ENCODE measurements around the gene KSR1. TPM values are rescaled to one million over a fixed set of nuclear protein-coding genes. Genes with fewer than 3 reads are reported as not detected.

KSR1 gene
- total and polyA plus RNA-seq, 9 of the 15 experiments (the other 6 are each of a cell fraction or from before 2014, with no cell fraction given), result 1.4 to 51.7 (median 18.4) TPM

DNA sequence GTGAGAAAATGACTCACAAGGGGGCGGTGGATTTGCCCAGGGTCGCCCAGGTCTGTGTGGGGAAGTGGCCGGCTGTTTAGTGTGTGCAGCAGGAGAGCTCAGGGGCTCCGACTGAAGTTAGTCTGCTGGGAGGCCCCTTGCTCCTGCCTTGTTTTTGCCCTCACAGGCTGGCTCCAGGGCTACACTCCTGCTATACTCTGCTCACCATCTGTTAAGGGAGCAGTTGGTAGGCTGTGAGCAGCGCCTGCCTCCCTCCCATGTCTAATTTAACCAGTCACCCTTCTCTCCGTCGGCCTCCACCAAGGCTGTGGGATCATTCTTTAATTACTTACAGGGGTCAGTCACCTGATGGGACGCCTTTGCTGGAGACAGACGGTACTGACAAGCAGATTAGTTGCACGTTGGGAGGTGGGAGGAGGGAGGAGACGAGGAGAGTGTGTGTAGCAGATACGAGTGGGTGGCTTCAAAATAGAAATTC is 35.5 kb downstream of the KSR1 start (continued):
- TF ChIP-seq, protein P1, sequence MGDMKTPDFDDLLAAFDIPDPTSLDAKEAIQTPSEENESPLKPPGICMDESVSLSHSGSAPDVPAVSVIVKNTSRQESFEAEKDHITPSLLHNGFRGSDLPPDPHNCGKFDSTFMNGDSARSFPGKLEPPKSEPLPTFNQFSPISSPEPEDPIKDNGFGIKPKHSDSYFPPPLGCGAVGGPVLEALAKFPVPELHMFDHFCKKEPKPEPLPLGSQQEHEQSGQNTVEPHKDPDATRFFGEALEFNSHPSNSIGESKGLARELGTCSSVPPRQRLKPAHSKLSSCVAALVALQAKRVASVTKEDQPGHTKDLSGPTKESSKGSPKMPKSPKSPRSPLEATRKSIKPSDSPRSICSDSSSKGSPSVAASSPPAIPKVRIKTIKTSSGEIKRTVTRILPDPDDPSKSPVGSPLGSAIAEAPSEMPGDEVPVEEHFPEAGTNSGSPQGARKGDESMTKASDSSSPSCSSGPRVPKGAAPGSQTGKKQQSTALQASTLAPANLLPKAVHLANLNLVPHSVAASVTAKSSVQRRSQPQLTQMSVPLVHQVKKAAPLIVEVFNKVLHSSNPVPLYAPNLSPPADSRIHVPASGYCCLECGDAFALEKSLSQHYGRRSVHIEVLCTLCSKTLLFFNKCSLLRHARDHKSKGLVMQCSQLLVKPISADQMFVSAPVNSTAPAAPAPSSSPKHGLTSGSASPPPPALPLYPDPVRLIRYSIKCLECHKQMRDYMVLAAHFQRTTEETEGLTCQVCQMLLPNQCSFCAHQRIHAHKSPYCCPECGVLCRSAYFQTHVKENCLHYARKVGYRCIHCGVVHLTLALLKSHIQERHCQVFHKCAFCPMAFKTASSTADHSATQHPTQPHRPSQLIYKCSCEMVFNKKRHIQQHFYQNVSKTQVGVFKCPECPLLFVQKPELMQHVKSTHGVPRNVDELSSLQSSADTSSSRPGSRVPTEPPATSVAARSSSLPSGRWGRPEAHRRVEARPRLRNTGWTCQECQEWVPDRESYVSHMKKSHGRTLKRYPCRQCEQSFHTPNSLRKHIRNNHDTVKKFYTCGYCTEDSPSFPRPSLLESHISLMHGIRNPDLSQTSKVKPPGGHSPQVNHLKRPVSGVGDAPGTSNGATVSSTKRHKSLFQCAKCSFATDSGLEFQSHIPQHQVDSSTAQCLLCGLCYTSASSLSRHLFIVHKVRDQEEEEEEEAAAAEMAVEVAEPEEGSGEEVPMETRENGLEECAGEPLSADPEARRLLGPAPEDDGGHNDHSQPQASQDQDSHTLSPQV (IDR thresholded peaks at IDR 0.05), result peak; percentile 88
- TF ChIP-seq FOXM1 (IDR thresholded peaks at IDR 0.05; ENCODE audit: low read depth) (no peak; the same call in 1 of the 2 replicates), FOXM1 (CRISPR knock-in tag; IDR thresholded peaks at IDR 0.05; ENCODE audit: low read depth) (no peak), ZNF174 (CRISPR knock-in tag; IDR thresholded peaks at IDR 0.05) (no peak), TEAD1 (CRISPR knock-in tag; IDR thresholded peaks at IDR 0.05) (no peak), GABPB1 (CRISPR knock-in tag; IDR thresholded peaks at IDR 0.05) (no peak), RBBP5 (IDR thresholded peaks at IDR 0.05; ENCODE audit: borderline replicate concordance, insufficient read depth, low read length, poor library complexity, severe bottlenecking) (no peak), XRCC3 (IDR thresholded peaks at IDR 0.05) (no peak), MTA3 (IDR thresholded peaks at IDR 0.05; ENCODE audit: borderline replicate concordance) (no peak; the same call in 1 of the 2 replicates), SIRT6 (IDR thresholded peaks at IDR 0.05; ENCODE audit: low read depth, low read length) (no peak), MBD2 (IDR thresholded peaks at IDR 0.05; ENCODE audit: borderline replicate concordance, low read depth) (no peak), CREB1 (IDR thresholded peaks at IDR 0.05) (0 out of 2 replicates have a peak, but pooled peaks have one; percentile 30), CREB1 (CRISPR knock-in tag; IDR thresholded peaks at IDR 0.05) (no peak), LARP7 (IDR thresholded peaks at IDR 0.05) (no peak)
- TF ChIP-seq, protein P2, sequence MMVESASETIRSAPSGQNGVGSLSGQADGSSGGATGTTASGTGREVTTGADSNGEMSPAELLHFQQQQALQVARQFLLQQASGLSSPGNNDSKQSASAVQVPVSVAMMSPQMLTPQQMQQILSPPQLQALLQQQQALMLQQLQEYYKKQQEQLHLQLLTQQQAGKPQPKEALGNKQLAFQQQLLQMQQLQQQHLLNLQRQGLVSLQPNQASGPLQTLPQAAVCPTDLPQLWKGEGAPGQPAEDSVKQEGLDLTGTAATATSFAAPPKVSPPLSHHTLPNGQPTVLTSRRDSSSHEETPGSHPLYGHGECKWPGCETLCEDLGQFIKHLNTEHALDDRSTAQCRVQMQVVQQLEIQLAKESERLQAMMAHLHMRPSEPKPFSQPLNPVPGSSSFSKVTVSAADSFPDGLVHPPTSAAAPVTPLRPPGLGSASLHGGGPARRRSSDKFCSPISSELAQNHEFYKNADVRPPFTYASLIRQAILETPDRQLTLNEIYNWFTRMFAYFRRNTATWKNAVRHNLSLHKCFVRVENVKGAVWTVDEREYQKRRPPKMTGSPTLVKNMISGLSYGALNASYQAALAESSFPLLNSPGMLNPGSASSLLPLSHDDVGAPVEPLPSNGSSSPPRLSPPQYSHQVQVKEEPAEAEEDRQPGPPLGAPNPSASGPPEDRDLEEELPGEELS (CRISPR knock-in tag; IDR thresholded peaks at IDR 0.05; ENCODE audit: borderline replicate concordance), result no peak
- TF ChIP-seq, protein P3, sequence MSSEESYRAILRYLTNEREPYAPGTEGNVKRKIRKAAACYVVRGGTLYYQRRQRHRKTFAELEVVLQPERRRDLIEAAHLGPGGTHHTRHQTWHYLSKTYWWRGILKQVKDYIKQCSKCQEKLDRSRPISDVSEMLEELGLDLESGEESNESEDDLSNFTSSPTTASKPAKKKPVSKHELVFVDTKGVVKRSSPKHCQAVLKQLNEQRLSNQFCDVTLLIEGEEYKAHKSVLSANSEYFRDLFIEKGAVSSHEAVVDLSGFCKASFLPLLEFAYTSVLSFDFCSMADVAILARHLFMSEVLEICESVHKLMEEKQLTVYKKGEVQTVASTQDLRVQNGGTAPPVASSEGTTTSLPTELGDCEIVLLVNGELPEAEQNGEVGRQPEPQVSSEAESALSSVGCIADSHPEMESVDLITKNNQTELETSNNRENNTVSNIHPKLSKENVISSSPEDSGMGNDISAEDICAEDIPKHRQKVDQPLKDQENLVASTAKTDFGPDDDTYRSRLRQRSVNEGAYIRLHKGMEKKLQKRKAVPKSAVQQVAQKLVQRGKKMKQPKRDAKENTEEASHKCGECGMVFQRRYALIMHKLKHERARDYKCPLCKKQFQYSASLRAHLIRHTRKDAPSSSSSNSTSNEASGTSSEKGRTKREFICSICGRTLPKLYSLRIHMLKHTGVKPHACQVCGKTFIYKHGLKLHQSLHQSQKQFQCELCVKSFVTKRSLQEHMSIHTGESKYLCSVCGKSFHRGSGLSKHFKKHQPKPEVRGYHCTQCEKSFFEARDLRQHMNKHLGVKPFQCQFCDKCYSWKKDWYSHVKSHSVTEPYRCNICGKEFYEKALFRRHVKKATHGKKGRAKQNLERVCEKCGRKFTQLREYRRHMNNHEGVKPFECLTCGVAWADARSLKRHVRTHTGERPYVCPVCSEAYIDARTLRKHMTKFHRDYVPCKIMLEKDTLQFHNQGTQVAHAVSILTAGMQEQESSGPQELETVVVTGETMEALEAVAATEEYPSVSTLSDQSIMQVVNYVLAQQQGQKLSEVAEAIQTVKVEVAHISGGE (CRISPR knock-in tag; IDR thresholded peaks at IDR 0.05), result no peak
- TF ChIP-seq, protein P4, sequence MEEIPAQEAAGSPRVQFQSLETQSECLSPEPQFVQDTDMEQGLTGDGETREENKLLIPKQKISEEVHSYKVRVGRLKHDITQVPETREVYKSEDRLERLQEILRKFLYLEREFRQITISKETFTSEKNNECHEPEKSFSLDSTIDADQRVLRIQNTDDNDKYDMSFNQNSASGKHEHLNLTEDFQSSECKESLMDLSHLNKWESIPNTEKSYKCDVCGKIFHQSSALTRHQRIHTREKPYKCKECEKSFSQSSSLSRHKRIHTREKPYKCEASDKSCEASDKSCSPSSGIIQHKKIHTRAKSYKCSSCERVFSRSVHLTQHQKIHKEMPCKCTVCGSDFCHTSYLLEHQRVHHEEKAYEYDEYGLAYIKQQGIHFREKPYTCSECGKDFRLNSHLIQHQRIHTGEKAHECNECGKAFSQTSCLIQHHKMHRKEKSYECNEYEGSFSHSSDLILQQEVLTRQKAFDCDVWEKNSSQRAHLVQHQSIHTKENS (CRISPR knock-in tag; IDR thresholded peaks at IDR 0.05), result no peak
